GM18498 (cell line): ENCODE measurements around the gene RIT2.

Experiments
- ATAC-seq: cut with Tn5 transposase; IDR thresholded peaks from one replicate; pipeline ENCODE4 v1.9.1; 2021; ENCODE audit warnings: mild to moderate bottlenecking, moderate library complexity; ENCODE audit not compliant: unreplicated experiment

The RIT2 gene

GRCh38 chr18:42707080-42707479 is 408.4 kb downstream of the RIT2 start:
- ATAC-seq: no peak

- no peak for ATAC-seq
These were observed 408.9 kb downstream of the RIT2 start for GRCh38 chr18:42706618-42707017.

- no peak for ATAC-seq
These were observed 409.4 kb downstream of the RIT2 start for GRCh38 chr18:42706029-42706608.
